Cerebellar nuclear complex (tissue), 1 donor: Measurements from ENCODE around the gene SLC27A3.

Experiments
- DNase-seq, 2 experiments: peaks; one replicate each; lab custom pipeline; 2025; lab: John Stamatoyannopoulos, UW

Gene SLC27A3

DNA sequence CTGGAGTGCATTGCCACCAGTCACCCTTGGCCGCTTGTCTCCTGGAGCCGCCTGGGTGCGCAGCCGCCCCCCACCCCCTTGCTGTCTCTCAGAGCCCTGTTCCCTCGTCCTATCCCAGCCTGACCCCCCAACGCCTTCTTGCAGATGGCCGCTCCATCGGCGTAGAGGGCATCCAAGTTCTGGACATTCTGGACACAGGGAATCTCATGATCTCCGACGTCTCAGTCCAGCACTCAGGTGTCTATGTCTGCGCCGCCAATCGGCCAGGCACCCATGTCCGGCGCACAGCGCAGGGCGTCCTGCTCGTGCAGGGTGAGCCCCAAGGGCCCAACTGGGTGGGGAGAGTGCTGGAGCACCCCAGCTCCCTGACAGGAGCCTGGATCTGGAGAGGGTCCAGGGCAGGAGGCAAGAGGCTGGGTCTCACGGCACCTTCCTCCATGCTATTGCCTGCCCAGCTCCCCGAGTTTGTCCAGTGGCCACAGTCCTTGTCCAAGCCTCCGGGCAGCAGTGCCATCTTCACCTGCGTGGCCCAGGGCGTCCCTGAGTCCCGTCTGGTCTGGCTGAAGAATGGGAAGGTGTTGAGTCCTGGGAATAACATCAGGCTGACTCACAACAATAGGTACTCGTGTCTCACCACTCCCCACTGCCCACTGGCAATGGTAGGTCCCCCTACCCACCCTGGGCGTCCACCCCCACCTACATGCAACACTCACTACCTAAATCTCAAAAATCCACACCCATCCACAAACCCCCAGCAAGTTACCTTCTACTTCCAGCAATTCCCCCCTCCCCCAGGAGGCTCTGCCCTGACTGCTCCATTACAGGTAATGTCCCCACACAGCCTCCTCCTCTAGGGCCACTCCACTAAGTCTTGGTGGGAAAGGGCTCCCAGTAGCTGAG is 24.6 kb downstream of the SLC27A3 start:
- no peak for DNase-seq

DNA sequence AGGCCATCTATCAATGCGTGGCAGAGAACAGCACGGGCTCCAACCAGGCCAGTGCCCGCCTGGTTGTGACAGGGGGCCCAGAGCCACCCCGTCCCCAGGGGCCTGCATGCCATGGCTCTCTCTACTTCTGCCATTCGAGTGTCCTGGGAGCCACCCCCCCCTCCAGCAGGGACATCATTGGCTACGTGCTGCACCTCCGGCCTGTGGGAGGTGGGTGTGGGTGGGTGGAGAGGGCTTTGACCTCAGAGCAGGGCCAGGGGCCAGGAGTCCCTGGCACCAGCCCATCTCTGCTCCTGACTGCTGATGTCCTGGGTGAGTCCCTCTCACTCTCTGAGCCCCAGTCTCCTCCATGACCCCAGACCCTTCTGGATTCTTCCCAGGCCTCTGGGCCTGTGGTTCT is 25.3 kb downstream of the SLC27A3 start:
- DNase-seq = no peak

DNA sequence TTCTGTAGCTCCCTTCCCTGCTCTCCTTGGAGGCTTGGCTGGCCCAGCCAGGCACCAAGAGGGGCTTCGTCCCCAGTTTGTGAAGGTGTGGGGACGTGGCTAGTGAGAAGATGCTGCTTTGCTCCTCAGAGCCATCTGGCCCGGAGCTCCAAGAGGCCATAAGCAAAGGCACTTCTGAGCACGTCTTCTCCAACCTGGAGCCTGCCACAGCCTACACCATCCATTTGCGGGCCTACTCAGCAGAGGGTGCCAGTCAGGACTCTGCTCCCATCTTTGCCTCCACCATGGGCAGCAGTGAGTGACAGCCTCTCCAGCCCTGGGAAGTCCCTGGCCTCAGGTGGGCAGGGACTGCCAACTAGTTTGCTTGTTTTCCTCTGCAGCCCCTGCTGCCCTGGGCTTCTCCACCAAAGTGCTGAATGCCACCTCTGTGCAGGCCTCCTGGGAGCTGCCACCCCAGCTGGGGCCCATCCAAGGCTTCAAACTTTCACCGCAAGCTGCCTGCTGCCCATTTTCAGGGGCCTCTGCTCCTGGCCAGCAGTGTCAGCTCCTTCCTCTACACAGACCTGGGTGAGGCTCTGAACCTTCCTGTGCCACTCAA is 25.9 kb downstream of the SLC27A3 start:
- DNase-seq = no peak

DNA sequence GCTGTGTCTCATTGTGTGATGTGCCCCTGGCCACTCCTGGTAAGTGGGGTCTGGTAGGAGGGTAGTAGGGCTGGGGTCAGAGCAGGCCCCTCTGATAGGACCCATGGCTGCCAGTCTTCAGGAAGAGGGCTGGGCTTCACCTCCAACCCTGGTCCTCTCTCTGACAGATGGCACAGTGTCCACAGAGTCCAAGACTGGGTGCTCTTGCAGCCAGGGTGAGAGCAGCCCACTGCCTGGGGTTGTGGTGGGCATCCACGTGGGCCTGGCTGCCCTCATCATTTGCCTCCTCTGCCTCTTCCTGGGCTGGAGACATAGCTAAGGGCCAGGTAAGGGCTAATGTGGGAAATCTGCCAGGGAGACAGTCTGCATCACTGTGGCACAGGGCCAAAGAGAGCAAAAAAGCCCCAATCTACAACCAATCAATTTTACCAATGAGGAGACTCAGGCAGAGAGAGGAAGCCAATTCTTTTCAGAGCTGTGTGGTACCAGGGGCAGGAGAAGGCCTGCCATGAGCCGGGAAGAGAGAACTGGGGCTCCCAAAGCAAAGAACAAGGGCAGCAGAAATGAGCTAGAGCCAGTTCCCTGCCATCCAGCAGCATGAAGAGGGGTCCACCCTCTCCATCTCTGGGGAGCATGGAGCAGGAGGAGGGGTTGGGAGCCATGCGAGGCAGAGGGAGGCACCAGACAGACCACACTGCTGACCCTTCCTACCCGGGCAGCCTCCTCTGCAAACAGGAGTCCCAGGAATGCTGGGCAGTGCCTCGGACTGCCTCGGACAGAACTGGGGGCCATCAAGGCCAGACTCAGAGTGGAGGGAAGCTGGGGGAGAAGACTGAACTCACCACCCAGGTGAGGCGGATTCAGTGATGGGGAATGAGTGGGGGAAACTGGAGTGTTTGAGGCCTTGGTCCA is 26.8 kb downstream of the SLC27A3 start:
- DNase-seq = no peak

DNA sequence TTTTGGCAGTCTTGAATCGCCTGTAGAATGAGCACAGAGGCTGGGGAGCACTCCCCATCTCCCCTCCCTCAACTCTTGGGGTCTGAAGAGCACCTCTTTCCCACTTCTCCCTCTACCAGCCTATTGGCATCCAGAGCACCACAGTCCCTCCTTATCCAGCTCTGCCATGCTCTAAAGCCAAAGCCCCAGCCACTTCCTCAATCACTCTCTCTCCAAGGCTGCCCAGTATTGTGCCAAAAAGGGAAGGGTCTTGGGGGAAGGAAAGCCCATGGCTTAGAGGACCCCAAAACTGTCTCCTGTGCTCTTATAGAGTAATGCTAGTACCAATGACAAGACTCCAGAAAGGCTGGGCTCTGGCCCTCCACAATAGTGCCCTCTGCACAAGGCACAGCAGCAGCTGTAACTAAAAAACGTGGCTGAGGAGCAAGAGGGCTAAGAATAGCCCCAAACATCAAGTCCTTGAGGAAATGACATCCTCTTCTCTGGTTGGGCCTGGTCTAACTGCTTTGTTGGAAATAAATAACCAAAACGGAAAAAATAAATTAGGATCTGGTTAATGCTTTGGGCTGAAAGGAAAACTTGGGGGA is 28.4 kb downstream of the SLC27A3 start:
- DNase-seq = no peak

DNA sequence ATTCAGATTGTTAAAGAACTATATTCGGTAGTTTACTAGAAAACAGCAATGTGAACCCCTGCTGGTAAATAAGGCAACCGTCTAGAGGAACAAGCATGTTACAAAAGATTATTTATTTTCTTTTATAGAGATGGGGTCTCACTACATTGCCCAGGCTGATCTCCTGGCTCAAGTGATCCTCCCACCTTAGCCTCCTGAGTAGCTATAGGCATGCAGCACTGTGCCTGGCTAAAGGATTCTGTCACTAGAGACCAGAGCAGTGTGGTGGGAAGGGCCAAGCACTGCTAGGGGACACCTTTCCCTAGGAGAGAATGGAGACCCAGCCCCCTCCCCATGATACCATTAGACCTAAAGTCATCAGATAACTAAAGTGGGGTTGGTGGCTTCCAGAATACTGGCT is 28.9 kb downstream of the SLC27A3 start:
- no peak for DNase-seq

DNA sequence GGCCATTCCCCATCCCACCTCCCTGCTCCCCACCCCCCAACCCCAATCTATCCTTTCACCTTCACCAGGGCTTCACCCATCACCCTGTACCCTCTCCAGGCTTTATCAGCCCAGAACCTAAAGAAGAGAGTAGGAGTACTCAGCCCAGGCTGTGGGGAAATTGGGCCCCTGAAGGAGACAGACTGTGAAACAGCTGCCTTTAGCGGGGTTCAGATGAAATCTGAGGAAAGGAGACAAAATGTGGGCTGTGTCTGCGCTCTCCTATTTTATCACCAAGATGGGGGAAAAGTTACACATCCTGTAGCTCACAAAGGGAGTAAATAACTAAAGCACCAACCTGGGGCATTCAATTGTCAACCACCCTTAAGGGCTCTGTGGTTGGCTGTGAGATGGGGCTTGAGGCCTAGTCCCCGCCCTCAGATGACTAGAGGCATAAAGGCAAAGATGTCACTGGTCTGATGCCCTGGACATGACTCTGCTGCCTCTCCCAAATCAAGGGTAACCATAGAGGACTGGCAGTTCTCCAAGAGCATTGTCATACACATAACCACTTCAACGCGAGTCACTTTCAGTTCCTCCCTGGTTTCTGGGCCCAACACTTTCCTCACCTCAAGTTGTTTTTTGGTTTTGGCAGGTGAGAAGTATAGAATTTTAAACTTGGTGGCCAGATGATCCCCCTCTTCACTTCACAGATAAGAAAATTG is 30.0 kb downstream of the SLC27A3 start:
- no peak for DNase-seq

DNA sequence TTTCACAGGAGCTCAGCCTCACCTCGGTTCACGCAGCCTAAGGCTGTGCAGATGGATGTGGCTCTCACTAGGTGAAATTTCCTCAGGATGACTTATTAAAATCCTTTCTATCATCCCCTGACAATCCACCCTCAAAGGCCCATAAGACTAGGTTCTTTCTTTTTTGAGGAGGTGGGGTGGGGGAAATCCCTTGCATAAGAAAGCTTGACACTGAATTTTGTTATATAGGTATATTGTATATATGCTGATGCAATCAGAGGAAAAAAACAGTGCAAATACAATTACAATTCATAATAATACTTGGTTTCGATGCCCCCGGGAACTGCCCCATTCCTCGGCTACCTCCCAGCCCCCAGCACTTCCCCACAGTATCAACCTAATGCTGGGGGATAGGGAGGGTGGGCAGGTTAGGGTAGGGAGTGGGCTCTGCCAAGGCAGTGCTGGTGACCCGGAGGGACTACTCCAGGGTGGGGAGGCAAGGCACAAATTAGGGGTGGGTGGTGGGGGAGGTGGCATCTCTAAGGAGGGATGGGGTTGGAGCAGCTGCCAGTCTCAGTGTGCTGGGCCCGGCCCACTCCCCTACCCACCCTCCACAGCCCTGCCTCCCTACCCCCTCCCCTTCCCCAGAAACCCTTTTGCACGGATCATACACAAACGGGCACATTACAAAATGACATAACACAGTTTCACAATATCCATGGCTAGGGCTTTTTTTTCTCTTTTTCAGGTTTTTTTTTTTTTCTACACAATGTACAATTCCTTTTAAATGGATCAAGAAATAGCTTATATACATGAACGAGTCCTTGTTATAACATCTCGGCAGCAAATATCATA is 30.9 kb downstream of the SLC27A3 start:
- no peak for DNase-seq

DNA sequence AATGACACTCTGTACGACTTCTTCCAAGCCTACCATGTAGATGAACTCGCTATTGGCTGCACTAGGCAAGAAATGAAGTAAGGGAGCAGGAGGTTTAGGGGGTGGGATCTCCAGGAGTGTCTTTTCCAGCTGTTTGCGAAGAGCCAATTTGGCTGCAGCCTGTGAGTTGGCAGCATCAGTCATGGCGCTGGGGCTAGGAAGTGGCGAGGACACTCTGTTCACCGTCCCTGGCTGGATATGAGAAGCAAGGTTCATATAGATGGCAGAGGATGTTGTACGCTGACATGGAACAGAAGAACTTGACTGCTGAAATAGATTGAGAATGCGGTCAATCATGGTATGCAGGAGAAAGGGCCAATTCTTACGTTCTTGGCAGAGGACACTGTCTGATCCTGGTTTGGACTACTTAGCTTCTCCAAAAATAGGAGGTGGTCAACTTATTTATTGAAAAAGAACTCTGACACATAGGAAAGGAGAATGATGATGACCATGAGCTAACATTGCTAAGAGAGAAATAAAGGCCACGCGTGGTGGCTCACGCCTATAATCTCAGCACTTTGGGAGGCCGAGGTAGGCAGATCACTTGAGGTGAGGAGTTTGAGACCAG is 41.2 kb downstream of the SLC27A3 start:
- DNase-seq = no peak

DNA sequence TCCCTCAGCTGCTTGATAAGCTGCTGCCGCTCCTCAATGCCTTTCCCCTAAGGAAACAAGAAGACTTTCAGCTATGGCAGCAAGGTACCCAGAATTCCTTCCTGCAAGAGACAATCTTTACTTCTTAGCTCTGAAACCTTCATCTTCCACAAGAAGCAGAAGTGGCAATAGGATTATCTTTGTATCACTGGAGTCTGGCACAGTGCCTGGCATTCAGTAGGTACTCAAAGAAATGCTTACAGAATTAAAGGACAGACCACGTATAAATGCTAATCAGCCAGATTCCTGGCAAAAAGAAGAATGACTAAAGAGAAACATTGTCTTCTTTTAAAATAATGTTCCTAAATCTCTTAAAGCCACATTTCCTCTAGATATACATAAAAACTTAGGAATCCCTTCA is 43.7 kb downstream of the SLC27A3 start:
- DNase-seq = no peak

DNA sequence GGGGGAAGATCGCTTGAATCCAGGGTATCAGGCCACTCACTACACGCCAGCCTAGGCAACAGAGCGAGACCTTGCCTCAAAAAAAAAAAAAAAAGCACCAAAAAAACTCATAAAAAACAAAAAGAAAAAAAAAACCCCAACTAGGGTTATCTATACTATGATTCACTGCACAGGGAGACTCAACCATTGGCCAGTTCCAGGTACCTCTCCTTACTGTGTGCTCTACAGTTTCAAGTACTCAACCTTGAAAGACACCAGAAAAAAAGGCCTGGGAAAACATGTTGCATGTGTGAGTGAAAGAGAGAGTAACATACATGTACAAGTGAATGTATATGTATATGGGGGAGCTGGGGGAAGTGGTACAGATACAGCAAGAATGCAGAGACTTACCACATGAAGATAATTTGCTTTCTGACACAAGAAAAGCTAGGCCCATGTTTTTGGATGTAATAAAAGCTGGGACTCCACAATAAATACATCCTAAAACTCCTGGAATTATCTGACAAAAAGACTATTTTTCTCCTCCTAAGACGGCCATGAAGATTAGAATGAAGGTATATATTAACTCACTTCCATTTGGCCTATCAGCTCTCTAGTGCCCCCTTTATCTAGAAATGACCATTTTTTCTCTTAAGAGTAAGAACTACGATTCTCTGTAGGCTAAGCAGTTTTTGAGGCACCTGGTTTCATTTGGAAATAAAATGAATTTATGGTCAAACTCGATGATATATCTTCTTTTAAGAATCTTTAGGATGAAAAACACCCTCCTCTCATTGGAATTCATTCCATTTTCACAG is 52.2 kb downstream of the SLC27A3 start:
- DNase-seq = no peak
